H54 (cell line): ENCODE measurements around the gene MEGF9.

Experiments
- DNase-seq: peaks from one replicate; pipeline ENCODE4 v3.0.0; 2011; ENCODE audit warnings: low spot score, mixed read lengths; ENCODE audit not compliant: insufficient read length
- FAIRE-seq: peaks from 3 replicates; lab custom pipeline; 2011; peaks lifted over from hg19 to GRCh38; lab: Jason Lieb, UNC
- POLR2A ChIP-seq: IDR thresholded peaks from 2 replicates; pipeline ENCODE4 v1.6.1; 2011; ENCODE audit warnings: low read depth, mild to moderate bottlenecking, low read length

MEGF9 gene

DNA sequence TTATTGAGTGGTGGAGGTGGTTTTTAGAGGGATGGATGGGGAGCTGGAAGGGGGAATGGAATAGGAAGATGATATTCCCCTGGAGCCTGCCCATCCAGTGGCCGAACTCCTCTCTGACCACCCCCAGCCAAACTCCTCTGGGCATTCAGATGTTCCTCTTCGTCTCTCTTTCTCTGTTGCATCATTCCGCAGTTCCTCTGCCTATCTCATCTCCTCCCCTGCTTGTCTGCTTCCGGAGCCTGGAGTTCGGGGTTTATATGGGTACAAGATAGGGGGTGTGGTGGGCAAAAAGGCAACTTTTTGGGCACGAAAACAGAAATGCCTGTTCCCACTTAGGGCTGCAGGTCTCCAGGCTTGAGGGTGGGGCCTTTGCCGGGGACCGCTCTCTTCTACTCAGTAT is 122.1 kb downstream of the MEGF9 start:
- no peak for TF ChIP-seq POLR2A
- FAIRE-seq (no peak), DNase-seq (no peak)

DNA sequence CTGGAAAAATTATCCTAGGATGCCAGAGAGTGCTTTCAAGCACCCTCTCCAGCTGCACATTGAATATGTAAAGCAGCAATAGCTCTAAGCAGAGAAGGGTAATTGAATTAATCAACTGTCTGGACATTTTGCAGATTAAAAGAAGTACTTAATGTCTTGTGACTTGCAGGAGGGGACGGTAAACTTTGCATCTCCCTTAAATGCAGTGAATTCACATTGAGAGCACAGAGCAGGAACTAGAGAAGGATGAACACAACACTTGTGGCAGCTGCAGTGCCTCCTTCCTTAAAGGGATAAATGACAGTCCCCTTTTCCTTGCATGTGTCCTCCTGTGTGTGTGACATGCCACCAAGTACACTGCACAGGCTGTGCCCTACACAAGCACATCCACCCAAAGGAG is 126.9 kb downstream of the MEGF9 start:
- TF ChIP-seq POLR2A = no peak
- FAIRE-seq (no peak), DNase-seq (no peak)

- TF ChIP-seq POLR2A = no peak
- peak; percentile 97 for FAIRE-seq
- DNase-seq = peak; percentile 91
Measured at GRCh38 chr9:120583958-120584369, 130.3 kb downstream of the MEGF9 start.

DNA sequence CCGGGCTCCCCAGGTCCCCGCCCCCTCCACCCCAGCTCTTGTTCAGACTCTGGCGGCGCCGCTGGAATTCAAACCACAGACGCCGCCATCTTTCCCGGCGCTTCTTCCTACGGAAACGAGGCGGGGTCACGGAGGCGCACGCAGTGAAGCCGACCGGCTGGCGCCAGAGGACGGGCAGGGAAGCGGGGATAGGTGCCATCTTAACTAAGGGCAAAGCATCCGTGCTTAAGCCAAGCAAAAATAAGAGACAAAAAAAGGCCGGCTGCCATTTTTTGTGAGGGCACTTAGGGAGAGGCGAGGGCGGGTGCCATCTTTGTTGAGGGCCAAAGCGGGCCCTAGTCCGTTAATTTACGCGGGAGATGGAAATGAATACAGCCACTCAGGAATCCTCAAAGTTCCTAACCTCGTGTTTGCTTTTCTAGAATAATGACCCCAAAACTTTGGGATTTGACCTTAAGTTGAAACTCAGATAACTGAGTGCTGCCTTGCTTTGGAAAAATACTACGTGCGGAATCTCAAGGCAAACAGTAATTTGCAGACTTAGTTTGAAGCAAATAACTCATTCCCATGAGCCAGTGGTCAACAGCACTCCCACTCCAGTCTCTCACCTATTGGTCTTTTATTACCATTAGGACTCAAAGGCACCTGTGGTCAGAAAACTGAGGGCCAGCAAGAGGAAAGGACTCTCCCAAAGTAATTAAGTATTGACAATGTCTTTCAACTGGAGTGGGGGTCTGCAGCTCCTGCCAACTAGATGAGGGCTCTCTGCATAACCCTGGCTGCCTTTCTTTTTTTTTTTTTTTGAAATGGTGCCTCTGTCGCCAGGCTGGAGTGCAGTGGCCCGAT is 134.0 kb downstream of the MEGF9 start, which contains the start of gene CDK5RAP2:
CDK5RAP2 (minus strand) TSS at position 117 of the 846 bp plus-strand sequence. CDS start 189 bp downstream, outside the sequence.
- DNase-seq = peak; percentile 97
- peak; percentile 86 for FAIRE-seq
- 0 out of 2 replicates have a peak, but pooled peaks have one; percentile 34 for TF ChIP-seq POLR2A

DNA sequence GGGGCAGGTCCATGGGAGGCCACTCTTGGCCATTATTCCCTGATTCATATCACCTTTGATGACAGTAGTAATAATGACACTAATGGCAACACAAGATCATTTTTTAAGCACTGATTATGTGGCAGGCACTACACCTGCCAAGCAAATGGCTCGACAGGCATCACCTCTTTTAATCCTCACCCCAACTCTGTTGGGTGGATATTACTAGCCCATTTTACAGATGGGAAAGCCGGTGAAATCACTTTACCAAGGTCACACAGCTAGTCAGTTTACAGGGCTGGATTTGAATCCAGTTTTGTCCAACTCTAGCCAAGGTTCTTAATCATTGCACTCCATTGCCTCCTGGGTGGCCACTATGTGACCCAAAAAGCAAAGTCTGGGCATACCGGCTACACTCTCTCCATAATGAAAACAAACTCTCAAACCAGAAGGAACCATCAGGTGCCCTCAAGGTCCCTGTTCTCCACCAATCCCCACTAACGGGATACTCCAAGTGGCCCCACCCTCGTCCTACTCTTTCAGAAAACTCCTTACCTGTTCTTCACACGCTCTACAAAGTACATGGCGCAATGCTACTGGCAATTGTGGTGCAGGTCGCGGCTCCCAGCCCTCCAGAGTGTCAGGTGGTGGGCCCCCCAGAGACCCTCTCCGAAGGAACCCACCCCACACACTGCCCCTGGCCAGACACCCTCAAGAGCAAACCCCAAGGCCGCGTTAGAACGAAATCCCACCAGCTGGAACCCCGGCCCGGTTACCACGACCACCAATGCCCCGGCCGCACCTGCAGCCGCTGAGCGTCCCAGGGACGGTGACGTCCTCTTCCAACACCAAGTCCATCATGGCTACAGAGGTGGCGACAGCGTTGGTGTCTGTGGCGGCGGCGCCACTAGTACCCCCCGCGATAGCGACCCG is 134.9 kb downstream of the MEGF9 start:
- FAIRE-seq = peak; percentile 23
- peak; percentile 67 for DNase-seq
- no peak for TF ChIP-seq POLR2A

DNA sequence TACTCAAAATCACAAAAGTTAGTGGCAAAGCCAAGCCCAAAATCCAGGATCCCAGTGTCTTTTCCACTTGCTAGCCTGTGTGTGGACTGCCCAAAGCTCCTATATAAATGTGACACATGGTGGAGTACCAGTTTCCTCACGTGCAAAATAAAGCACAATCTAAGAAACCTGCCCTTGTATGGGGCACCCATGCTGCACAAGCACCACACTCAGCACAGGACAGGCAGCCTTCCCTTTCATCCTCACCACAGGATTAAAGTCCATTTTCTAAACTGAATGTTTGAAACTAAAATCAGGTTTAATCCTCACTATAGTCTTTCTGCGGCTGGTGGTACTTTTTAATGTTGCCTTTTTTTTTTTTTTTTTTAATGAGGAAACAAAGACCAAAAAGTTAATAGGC is 139.8 kb downstream of the MEGF9 start:
- no peak for TF ChIP-seq POLR2A
- FAIRE-seq = no peak
- DNase-seq = no peak

GRCh38 chr9:120572472-120572871 is 141.8 kb downstream of the MEGF9 start:
- no peak for TF ChIP-seq POLR2A
- DNase-seq (no peak), FAIRE-seq (no peak)

DNA sequence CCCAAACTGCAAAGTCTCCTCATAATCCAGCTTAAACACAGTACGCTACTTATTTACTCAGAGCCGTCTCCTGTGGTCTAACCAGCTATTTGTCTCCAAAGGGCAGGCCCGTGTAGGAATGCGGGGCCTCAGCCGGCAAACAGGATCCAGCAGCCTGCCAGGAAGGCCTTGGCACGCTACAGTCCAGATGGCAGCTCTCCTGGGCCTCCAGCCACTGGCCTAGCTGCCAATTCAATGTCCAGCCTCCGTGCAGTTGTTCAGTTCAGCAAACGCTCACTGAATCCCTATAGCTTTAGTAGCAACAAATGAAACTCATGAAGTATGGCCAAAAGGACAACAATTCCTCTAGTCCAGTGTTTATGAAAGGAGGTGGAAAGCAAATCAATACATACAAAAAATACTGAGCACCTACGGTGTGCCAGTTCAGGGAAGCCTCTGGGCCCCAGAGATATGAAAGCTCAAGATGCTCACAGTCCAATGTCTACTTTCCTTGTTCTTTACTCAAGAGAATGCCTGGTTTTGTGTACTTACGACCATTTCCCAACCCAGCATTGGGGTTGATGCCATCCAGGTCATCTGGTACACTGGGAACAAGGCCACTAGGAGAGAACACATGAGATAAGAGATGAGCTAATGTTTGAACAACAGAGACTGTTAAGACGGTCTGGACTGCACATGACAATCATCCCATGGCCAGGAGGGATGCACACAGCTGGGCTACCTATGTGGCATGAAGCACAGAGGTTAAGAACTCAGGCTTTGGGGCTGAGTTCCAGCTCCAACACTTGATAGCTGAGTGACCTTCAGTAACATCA is 142.6 kb downstream of the MEGF9 start:
- TF ChIP-seq POLR2A = no peak
- DNase-seq = no peak
- no peak for FAIRE-seq

GRCh38 chr9:120570296-120570695 is 144.0 kb downstream of the MEGF9 start:
- FAIRE-seq (no peak), DNase-seq (no peak)

DNA sequence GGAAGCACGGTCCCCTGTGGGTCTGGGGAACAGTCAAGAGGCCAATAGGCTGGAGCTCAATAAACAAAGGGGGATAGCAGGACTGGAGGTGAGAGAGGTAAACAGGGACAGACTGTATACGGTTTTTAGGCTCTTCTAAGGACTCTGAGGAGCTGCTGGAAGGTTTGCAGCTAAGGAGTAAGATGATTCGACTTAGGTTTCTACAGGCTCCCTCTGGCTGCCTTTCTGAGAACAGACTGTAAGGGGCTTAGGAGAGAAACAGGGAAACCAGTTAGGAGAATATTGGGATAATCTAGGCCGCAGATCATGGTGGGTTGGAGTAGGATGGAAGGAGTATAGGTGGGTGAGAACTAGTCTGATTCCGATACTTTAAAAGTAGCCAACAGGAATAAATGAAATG is 144.7 kb downstream of the MEGF9 start:
- FAIRE-seq = no peak
- TF ChIP-seq POLR2A = no peak
- no peak for DNase-seq

More at GRCh38 chr9:120570296-120570695, 144.0 kb downstream of the MEGF9 start:
- TF ChIP-seq POLR2A = no peak

DNA sequence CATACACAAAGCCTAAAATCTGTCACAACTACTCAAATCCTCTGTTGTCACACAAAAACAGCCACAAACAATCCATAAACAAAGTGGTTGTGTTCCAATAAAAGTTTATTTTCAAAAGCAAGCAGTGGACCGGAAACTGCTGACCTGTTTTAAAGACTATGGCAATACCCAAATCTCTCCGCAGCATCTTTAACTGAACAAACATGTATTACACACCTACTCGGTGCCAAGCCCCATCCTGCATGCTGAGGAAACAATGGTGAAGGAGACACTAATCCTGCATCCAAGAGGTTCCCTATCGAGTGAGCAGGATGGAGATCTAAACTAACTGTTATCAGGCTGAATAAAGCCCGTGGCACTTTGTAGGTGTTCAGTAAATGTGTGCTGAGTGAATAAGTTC is 145.5 kb downstream of the MEGF9 start:
- no peak for FAIRE-seq
- no peak for TF ChIP-seq POLR2A

GRCh38 chr9:120567874-120568273 is 146.4 kb downstream of the MEGF9 start:
- FAIRE-seq (no peak), DNase-seq (no peak)
- no peak for TF ChIP-seq POLR2A

More for the DNA sequence above, 145.5 kb downstream of the MEGF9 start:
- DNase-seq = no peak

DNA sequence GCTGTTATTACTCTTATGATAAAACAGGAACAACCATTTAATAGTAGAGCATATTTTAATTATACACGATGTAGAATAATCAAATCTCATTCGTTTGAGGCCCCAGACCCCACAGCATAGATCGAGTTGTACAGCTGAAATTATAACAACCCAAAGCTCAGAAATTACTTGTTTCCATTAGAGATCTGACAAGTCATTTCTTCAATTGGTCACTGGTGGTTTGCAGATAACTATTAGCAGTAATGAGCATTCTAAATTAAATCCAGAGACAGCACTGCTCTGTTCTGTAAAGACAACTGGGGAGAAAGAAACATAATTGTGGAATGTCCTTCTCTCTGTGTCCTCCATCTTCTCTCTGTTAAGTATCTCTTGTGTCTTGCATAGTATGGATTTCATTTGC is 147.2 kb downstream of the MEGF9 start:
- no peak for TF ChIP-seq POLR2A
- DNase-seq = no peak
- no peak for FAIRE-seq
